Tibial nerve (tissue), 4 donors: Measurements from ENCODE around the gene ARHGAP29.

Experiments used
- CTCF ChIP-seq, 5 experiments: fragments of 200-600 bp in 3 of 5; fragments of 450-650 bp in 2 of 5; sonication (generic) in 3 of 5; IDR thresholded peaks; one replicate each; pipeline ENCODE4 v1.5.1; 2016 to 2019; ENCODE audit warnings: antibody characterized with exemption in 5 of 5, mild to moderate bottlenecking in 3 of 5, moderate library complexity in 2 of 5
- EP300 ChIP-seq, 2 donors: sonication (generic); formaldehyde crosslinking; IDR thresholded peaks; one replicate each; pipeline ENCODE4 v1.6.1; 2017; ENCODE audit warnings: antibody characterized with exemption in 2 of 2, mild to moderate bottlenecking in 1 of 2

- TF ChIP-seq CTCF (IDR thresholded peaks at IDR 0.05) (no peak), EP300 (IDR thresholded peaks at IDR 0.05) (no peak)
Measured at GRCh38 chr1:94202241-94202640, 35.1 kb downstream of the ARHGAP29 start.
